Stimulated activated effector memory CD8-positive, alpha-beta T cell treated with anti-CD3 and anti-CD28 coated beads, Interleukin-12 subunit alpha, Interleukin-12 subunit beta, amount 100 ng/mL, for 72 hours (primary cell): ENCODE data around the gene ENPP7.
A peak's percentile ranks its signal among the peaks of the same experiment; 100 is the strongest.

Experiments used
- ATAC-seq: fragments of 150-1000 bp; cut with Tn5 transposase; 2 replicates; pipeline ENCODE4 v1.10.0; 2021
- DNase-seq, 2 donors: peaks; one replicate each; pipeline ENCODE4 v3.0.0; 2021 to 2022; ENCODE audit warnings: low spot score in 2 of 2
- H3K27ac Mint-ChIP-seq: one replicate; pipeline ENCODE4 v1.8.0; 2022; ENCODE audit warnings: mild to moderate bottlenecking, mixed read lengths
- H3K36me3 Mint-ChIP-seq: one replicate; pipeline ENCODE4 v1.8.0; 2022; ENCODE audit warnings: mild to moderate bottlenecking, mixed read lengths
- H3K4me1 Mint-ChIP-seq: one replicate; pipeline ENCODE4 v1.8.0; 2022; ENCODE audit warnings: mixed read lengths
- H3K4me3 Mint-ChIP-seq: one replicate; pipeline ENCODE4 v1.8.0; 2022; ENCODE audit warnings: mild to moderate bottlenecking, mixed read lengths
- H3K9me3 Mint-ChIP-seq: one replicate; pipeline ENCODE4 v1.8.0; 2022; ENCODE audit warnings: mixed read lengths

The ENPP7 gene

GRCh38 chr17:79698146-79698846 is 32.4 kb upstream of the ENPP7 start:
- H3K4me3 Mint-ChIP-seq: no peak overlapping the region
- peaks cover 12% of the 10 kb centered on the region for H3K4me1 Mint-ChIP-seq
- H3K27ac Mint-ChIP-seq: no peak overlapping the region
- no peaks in the 10 kb centered on the region for H3K9me3 Mint-ChIP-seq
- ATAC-seq (no peak), DNase-seq (no peak)
- no peaks in the 10 kb centered on the region for H3K36me3 Mint-ChIP-seq

- Mint-ChIP-seq H3K4me3 (no peak overlapping the region), H3K27ac (no peak overlapping the region), H3K9me3 (no peaks in the 10 kb centered on the region), H3K36me3 (no peaks in the 10 kb centered on the region), H3K4me1 (peaks cover 12% of the 10 kb centered on the region)
- ATAC-seq (no peak), DNase-seq (no peak)
Observed at GRCh38 chr17:79699386-79700036, 31.2 kb upstream of the ENPP7 start.

- Mint-ChIP-seq H3K27ac (no peak overlapping the region), H3K4me3 (no peak overlapping the region), H3K4me1 (peaks cover 12% of the 10 kb centered on the region), H3K36me3 (no peaks in the 10 kb centered on the region), H3K9me3 (no peaks in the 10 kb centered on the region)
- no peak for ATAC-seq
- no peak for DNase-seq
Observed at GRCh38 chr17:79700592-79700991, 30.2 kb upstream of the ENPP7 start.

GRCh38 chr17:79702034-79702433 is 28.7 kb upstream of the ENPP7 start:
- H3K4me3 Mint-ChIP-seq: no peak overlapping the region
- DNase-seq (no peak), ATAC-seq (no peak)
- no peaks in the 10 kb centered on the region for H3K9me3 Mint-ChIP-seq
- H3K4me1 Mint-ChIP-seq: peaks cover 10% of the 10 kb centered on the region
- H3K27ac Mint-ChIP-seq: no peak overlapping the region
- H3K36me3 Mint-ChIP-seq: no peaks in the 10 kb centered on the region

- no peak for ATAC-seq
- no peaks in the 10 kb centered on the region for H3K36me3 Mint-ChIP-seq
- no peaks in the 10 kb centered on the region for H3K9me3 Mint-ChIP-seq
- no peak for DNase-seq
- H3K4me1 Mint-ChIP-seq: peaks cover 5% of the 10 kb centered on the region
- no peak overlapping the region for H3K27ac Mint-ChIP-seq
- H3K4me3 Mint-ChIP-seq: no peak overlapping the region
Observed at GRCh38 chr17:79702550-79703236, 28.1 kb upstream of the ENPP7 start.

GRCh38 chr17:79704691-79705090 is 26.1 kb upstream of the ENPP7 start:
- no peak for DNase-seq
- no peak for ATAC-seq
- no peak overlapping the region for H3K4me3 Mint-ChIP-seq
- H3K27ac Mint-ChIP-seq: no peak overlapping the region
- H3K4me1 Mint-ChIP-seq: peaks cover 2% of the 10 kb centered on the region
- H3K9me3 Mint-ChIP-seq: no peaks in the 10 kb centered on the region
- no peaks in the 10 kb centered on the region for H3K36me3 Mint-ChIP-seq

- Mint-ChIP-seq H3K27ac (no peak overlapping the region), H3K4me3 (no peak overlapping the region), H3K9me3 (no peaks in the 10 kb centered on the region), H3K36me3 (no peaks in the 10 kb centered on the region), H3K4me1 (no peaks in the 10 kb centered on the region)
- DNase-seq (no peak), ATAC-seq (no peak)
Observed at GRCh38 chr17:79705674-79706073, 25.1 kb upstream of the ENPP7 start.

GRCh38 chr17:79706931-79707850 is 23.6 kb upstream of the ENPP7 start:
- H3K27ac Mint-ChIP-seq: no peak overlapping the region
- no peak for ATAC-seq

GRCh38 chr17:79707931-79708891 is 22.5 kb upstream of the ENPP7 start:
- ATAC-seq (peak; percentile 53), DNase-seq (peak; percentile 45 to 79)
- Mint-ChIP-seq H3K9me3 (no peaks in the 10 kb centered on the region), H3K4me3 (peak overlapping the region; percentile 48), H3K27ac (no peak overlapping the region), H3K36me3 (no peaks in the 10 kb centered on the region), H3K4me1 (no peaks in the 10 kb centered on the region)

More at GRCh38 chr17:79706931-79707850, 23.6 kb upstream of the ENPP7 start:
- Mint-ChIP-seq H3K4me1 (no peaks in the 10 kb centered on the region), H3K4me3 (no peak overlapping the region), H3K36me3 (no peaks in the 10 kb centered on the region), H3K9me3 (no peaks in the 10 kb centered on the region)
- no peak for DNase-seq

GRCh38 chr17:79711715-79712305 is 18.9 kb upstream of the ENPP7 start:
- Mint-ChIP-seq H3K27ac (no peak overlapping the region), H3K9me3 (no peaks in the 10 kb centered on the region), H3K36me3 (no peaks in the 10 kb centered on the region), H3K4me3 (no peak overlapping the region), H3K4me1 (no peaks in the 10 kb centered on the region)
- no peak for ATAC-seq
- no peak for DNase-seq

- no peak for ATAC-seq
- Mint-ChIP-seq H3K4me3 (no peak overlapping the region), H3K27ac (no peak overlapping the region), H3K36me3 (no peaks in the 10 kb centered on the region), H3K9me3 (no peaks in the 10 kb centered on the region), H3K4me1 (no peaks in the 10 kb centered on the region)
- DNase-seq: no peak
Observed at GRCh38 chr17:79713391-79713790, 17.4 kb upstream of the ENPP7 start.

- ATAC-seq: no peak
- DNase-seq: no peak
- Mint-ChIP-seq H3K9me3 (no peaks in the 10 kb centered on the region), H3K27ac (no peak overlapping the region), H3K36me3 (no peaks in the 10 kb centered on the region), H3K4me1 (no peaks in the 10 kb centered on the region), H3K4me3 (no peak overlapping the region)
Observed at GRCh38 chr17:79714176-79715097, 16.3 kb upstream of the ENPP7 start.
